Psoas muscle (tissue), 8 donors: ENCODE measurements around the gene RAPGEF3. TPM values are rescaled to one million over a fixed set of nuclear protein-coding genes. Genes with fewer than 3 reads are reported as not detected.

Source experiments
- ATAC-seq, 4 donors: fragments of 200-7000 bp; cut with Tn5 transposase; one replicate each; pipeline ENCODE4 v1.9.1; 2020; ENCODE audit warnings: moderate library complexity in 3 of 4, mild to moderate bottlenecking in 2 of 4
- DNase-seq, 2 donors: peaks; one replicate each; pipeline ENCODE4 v3.0.0-alpha.2; 2020
- H3K27ac ChIP-seq: fragments of 200-600 bp; one replicate; pipeline ENCODE4 v1.8.0; 2022
- H3K27me3 ChIP-seq, 3 donors: fragments of 200-600 bp in 1 of 3; one replicate each; pipeline versions ENCODE4 v1.6.1 to v1.8.0; 2013 to 2022; ENCODE audit warnings: low read length in 2 of 3, mild to moderate bottlenecking in 2 of 3, moderate library complexity in 1 of 3; ENCODE audit not compliant: insufficient read depth in 3 of 3
- H3K36me3 ChIP-seq, 2 donors: fragments of 200-600 bp in 1 of 2; one replicate each; pipeline versions ENCODE4 v1.6.1 to v1.8.0; 2013 to 2022; ENCODE audit warnings: low read depth in 1 of 2, mild to moderate bottlenecking in 1 of 2, moderate library complexity in 1 of 2; ENCODE audit not compliant: insufficient read depth in 1 of 2
- H3K4me1 ChIP-seq: fragments of 200-600 bp; one replicate; pipeline ENCODE4 v1.8.0; 2022
- H3K4me3 ChIP-seq: fragments of 200-600 bp; one replicate; pipeline ENCODE4 v1.8.0; 2022; ENCODE audit warnings: mild to moderate bottlenecking
- H3K9me3 ChIP-seq: fragments of 200-600 bp; one replicate; pipeline ENCODE4 v1.8.0; 2022
- CTCF ChIP-seq: fragments of 200-600 bp; IDR thresholded peaks from one replicate; pipeline ENCODE4 v1.8.0; 2022; ENCODE audit warnings: antibody characterized with exemption
- WGBS, 3 donors: extraction: QIAGEN DNeasy Blood & Tissue Kit; methylation state at CpG; one replicate each; pipeline versions ENCODE4 v1.1.6 to v1.1.7; 2013; 5-methylcytosine and 5-hydroxymethylcytosine counted together
- intact Hi-C, 2 donors: fragments of 100-400 bp; cut with DNase I; formaldehyde crosslinking; loops; one replicate each; pipeline versions ENCODE4 v1.11.0 to v1.14.2; 2022
- polyA plus RNA-seq, 3 donors: library from polyadenylated mRNA; stranded (reverse); fragments of 200-250 nt; gene quantifications; one replicate each; pipeline ENCODE4 v1.2.3, GENCODE V29; 2013
- total RNA-seq, 4 donors: library from RNA; stranded (reverse); fragmentation: NEBNext Ultra II Directional in 2 of 4; extraction: Animal tissue kit (Norgen Biotek cat#: 25700) in 2 of 4; gene quantifications; one replicate each; pipeline versions ENCODE4 v1.2.1 to v1.2.4, GENCODE V29; 2021 to 2023
- donor health status: healthy with polysubstance abuse.
- donor health status: DM: no; HTN: no; CAD: no; lungs with moderate emphysema.
- donor health status: Bipolar disorder and iron deficiency.
- donor health status: healthy.
- donor health status: DM: yes; HTN: yes; CAD: no.
- donor health status: DM: no; HTN: no; CAD: no.
- donor health status: DM: no; HTN: no; CAD: no.
- donor health status: DM: yes; HTN: yes; CAD: no.

Gene RAPGEF3
- total and polyA plus RNA-seq, 7 donors: 5.1 to 29.9 (median 14.7) TPM

- TF ChIP-seq CTCF: no peak
- intact Hi-C loops: no loop called here
- Histone ChIP-seq H3K27me3 (no peaks in the 10 kb centered on the region), H3K9me3 (no peaks in the 10 kb centered on the region), H3K27ac (peak overlapping the region; percentile 54), H3K36me3 (peaks cover 6 to 88% of the 10 kb centered on the region in 2 donors), H3K4me1 (peaks cover 12% of the 10 kb centered on the region), H3K4me3 (no peak overlapping the region)
- DNase-seq (no peak), ATAC-seq (peak; percentile 53 to 79 (median 74))
- 39 to 61% (median 45%) methylated on average over 15 of the region's 15 CpGs for WGBS, 3 donors
Measured at GRCh38 chr12:47793015-47793681, 34.5 kb upstream of the RAPGEF3 start.

GRCh38 chr12:47791874-47792273 lies 33.2 kb upstream of the RAPGEF3 start:
- ATAC-seq (no peak), DNase-seq (peak in 1 of 2 donors; percentile 51)
- Histone ChIP-seq H3K4me1 (peaks cover 12% of the 10 kb centered on the region), H3K4me3 (no peak overlapping the region), H3K36me3 (peaks cover 6 to 91% of the 10 kb centered on the region in 2 donors), H3K27me3 (no peaks in the 10 kb centered on the region), H3K27ac (no peak overlapping the region), H3K9me3 (no peaks in the 10 kb centered on the region)
- 91 to 96% (median 94%) methylated on average over 14 to 16 of the region's 16 CpGs for WGBS, 3 donors
- no peak for TF ChIP-seq CTCF
- intact Hi-C loops: no loop called here

- no peak overlapping the region for H3K4me3 ChIP-seq
- peak in 1 of 2 donors; percentile 43 for DNase-seq
- no peaks in the 10 kb centered on the region for H3K27me3 ChIP-seq
- peaks cover 12% of the 10 kb centered on the region for H3K4me1 ChIP-seq
- WGBS, 3 donors: 90 to 94% (median 92%) methylated on average over 6 to 14 of the region's 14 CpGs
- intact Hi-C loops: no loop called here
- TF ChIP-seq CTCF: no peak
- no peak for ATAC-seq
- peaks cover 7 to 91% of the 10 kb centered on the region in 2 donors for H3K36me3 ChIP-seq
- no peak overlapping the region for H3K27ac ChIP-seq
- H3K9me3 ChIP-seq: no peaks in the 10 kb centered on the region
Measured at GRCh38 chr12:47791351-47791746, 32.7 kb upstream of the RAPGEF3 start.

GRCh38 chr12:47790676-47791350 lies 32.1 kb upstream of the RAPGEF3 start:
- intact Hi-C loops: no loop called here
- 94 to 95% (median 95%) methylated on average over 20 of the region's 20 CpGs for WGBS, 3 donors
- ATAC-seq: no peak
- no peaks in the 10 kb centered on the region for H3K9me3 ChIP-seq
- peaks cover 12% of the 10 kb centered on the region for H3K4me1 ChIP-seq
- H3K4me3 ChIP-seq: no peak overlapping the region
- no peak for TF ChIP-seq CTCF
- H3K36me3 ChIP-seq: peaks cover 11 to 91% of the 10 kb centered on the region in 2 donors
- peak in 1 of 2 donors; percentile 57 for DNase-seq
- no peaks in the 10 kb centered on the region for H3K27me3 ChIP-seq
- H3K27ac ChIP-seq: no peak overlapping the region
